GM21390 (cell line): Measurements from ENCODE around the gene TLX2.

Experiments
- ATAC-seq: cut with Tn5 transposase; IDR thresholded peaks from one replicate; pipeline ENCODE4 v1.9.1; 2021; ENCODE audit not compliant: unreplicated experiment

TLX2 gene

DNA sequence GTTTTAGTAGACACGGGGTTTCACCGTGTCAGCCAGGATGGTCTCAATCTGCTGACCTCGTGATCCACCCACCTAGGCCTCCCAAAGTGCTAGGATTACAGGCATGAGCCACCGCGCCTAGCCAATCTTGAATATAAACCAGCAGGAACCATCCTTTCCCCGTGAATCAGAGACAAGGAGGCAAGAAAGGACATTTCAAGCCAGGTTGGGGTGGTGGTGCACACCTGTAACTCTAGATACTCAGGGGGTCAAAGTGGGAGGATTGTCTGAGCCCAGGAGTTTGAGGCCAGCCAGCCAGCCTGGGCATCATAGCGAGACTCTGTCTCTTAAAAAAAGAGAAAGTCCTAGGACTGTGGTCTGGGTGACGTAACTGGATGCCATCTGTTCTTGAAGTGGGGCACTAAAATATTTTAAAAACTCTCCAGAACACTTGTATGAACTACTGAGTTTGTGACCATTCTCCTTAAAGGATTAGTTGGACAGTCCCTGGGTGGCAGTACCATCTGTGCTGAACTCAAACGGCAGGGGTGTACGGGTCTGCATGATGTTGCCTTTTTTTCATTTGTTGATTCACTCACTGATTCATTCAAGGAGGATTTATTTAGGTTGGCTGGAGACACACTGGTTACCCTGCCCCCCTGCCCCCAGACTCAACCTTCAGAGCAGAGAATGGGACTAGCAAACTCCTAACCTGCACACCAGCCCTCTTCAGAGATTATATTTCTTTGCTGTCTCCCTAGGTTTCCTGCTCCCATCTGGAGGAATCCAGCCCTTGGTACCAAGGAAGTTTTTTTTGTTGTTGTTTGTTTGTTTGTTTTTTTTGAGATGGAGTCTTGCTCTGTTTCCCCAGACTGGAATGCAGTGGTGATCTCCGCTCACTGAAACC lies 2.9 kb upstream of the TLX2 start:
- no peak for ATAC-seq

DNA sequence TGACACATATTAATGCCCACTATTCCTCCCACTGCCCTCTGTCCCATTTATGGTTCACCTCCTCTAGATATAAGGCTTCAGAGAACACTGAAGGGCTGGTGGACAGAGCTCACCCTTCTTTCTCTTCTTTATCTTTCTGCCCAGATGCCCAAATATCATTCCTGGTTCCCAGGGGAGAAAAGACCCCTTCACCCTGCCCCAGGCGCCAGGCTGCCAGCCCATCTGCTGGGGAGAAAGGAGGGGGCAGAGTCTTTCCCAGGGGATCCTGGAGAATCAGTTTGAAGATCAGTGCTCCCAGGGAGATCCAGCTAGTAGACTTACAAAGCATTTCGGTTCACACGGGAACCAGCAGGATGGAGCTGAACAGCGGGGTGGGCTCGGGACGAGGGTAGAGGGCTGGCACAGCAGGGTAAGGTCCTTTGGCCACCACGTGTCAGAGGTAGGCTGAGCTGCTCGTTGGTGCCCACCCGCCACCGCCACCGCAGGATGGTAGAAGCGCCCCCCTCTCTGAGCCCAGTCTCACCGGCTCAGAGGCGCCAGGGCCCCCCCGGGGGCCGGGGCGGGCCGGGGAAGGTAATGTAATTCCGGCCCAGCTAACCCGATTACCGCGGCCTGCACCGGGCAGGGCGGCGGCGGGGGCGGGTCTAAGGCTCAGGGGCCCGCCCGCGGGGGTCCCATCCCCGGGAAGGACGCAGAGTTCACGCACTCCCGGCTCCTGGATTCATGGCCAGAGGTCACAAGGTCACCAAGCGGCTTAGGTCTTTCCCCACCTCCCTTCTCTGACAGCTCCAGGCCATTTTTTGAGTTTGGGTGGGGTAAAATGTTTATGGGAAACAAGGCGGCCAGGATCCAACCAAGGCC lies 1.3 kb upstream of the TLX2 start:
- no peak for ATAC-seq

DNA sequence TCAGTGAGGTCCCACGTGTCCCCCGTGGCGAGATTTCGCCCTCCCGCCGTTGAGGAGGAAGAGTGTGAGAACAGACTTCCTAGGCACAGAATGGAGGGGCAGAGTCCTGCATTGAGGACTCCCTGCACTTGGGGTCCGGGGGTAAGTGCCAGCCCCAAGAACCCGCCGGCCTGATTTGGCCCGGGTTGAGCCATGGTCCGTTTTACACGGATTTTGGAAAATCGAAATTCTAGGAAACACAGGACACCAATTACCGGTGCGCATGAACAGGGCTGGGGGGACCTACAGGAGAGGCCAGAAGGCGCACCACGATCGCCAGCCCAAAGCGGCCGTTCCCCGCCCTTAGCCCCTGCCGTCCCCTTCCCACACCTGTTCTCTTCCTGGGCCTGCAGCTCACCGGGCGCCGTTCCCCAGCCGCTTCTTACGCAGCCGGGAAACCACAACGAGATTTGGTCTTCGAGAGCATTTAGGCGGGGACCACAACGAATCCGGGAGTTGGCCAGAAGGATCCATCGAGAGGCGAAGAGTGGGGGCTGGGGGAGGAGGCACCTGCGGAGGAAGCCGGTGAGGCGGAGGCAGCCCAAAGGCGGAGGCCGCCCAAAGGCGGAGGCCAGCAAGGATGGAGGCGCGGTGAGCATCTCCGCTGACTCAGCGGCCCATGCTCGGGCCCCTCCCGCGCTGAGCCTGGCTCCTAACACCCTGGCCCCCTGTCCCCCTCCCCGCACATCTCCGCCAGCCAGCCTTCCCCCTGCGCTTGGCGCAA lies 464 bp upstream of the TLX2 start:
- no peak for ATAC-seq

DNA sequence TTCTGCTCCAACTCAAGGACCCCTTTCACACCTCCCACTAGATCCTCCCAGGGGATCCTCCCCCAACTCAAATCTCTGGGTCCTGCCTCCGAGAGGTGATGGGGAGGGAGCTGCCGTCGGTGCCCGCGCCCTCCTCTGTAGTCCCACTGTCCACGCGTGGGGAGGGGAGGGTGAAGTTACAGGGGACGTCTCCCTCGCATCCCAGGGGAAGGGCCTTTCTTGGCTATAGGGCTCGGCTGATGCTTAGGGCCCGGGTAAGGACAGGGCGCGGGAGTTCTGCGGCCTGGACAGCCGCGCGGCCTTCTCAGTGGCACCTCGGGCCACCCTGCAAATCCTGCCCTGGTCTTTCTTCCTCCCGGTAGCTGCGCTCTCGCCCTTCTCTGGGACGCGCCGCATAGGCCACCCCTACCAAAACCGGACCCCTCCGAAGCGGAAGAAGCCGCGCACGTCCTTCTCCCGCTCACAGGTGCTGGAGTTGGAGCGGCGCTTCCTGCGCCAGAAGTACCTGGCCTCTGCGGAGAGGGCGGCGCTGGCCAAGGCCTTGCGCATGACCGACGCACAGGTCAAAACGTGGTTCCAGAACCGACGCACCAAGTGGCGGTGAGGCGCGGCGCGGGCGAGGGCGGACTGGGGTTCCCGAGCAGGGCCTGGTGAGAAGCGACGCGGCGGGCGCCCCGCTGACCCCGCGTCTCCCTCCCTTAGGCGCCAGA lies 1.2 kb downstream of the TLX2 start:
- ATAC-seq = no peak

- peak; percentile 66 for ATAC-seq
Measured at GRCh38 chr2:74515981-74516633, 1.9 kb downstream of the TLX2 start.

DNA sequence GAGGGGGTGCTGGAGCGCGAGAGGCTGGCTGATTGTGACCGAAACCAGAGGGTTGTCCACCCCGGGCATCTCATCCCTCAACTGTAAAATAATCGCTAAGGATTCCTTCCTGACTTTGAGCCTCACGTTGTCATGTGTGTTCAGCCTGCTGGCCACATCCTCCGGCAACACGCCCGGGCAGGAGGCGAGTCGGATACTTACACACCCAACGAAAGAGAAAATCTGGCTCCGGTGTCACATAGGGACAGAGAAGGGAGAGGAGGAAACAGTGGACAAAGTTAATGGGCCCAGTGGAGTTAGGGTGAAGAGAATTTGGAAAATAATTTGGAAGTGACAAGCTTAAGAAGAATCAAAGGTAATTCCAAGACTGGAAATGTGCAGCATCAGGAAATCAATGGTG lies 2.4 kb downstream of the TLX2 start:
- no peak for ATAC-seq

DNA sequence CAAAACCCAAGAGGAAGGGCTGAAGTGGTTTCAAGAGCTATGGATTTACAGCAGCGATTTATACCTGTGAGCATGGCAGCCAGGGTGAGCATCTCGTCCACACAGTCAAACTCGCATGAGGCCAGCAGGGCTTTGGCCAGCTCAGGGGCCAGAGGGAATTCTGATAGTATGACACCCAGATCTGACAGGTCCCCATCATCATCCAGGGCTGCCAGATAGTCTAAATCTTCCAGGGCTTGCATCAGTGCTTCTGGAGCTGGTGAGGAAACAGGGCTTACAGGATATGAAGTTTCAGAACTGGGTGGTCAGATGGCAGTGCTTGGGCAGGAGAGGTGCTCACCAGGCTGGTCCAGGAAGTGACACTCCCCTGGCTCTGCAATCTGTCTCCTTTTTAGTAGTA lies 8.3 kb downstream of the TLX2 start:
- no peak for ATAC-seq

GRCh38 chr2:74524005-74524404 lies 9.8 kb downstream of the TLX2 start:
- no peak for ATAC-seq

DNA sequence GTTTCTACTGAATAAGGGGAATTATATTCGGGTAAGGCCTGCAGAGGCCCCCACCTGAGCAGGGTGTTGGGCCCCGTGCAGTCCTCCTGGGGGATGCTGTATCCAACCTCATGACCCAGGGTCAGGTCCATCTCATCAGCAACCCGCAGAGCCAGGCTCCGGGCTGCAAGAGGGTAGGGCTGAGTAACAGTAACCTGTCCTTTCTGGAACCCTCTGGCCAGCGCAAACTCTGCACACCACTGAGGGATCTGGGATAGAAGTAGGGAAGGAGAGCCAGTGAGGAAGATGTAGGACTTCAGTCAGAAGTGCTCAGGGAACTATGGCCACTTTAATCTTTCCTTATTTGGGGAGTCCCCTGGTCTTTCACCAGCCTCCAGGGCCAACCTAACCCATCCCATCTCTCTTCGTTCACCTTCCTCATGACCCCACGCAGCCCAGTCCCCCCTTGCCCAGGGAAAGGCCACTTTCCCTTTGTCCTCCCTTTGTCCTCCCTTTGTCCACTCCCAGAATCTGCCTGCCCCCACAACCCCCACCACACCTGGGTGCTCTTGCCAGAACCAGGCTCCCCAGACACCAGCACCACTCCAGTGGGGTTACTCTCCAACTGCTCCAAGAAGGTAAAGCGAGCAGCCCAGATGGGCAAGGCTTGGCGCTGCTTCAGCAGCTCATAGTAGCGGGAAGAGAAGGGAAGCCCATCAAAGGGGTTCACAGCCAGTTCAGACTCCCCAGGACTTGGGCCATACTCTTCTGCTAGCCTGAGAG lies 10.9 kb downstream of the TLX2 start:
- no peak for ATAC-seq

- no peak for ATAC-seq
Measured at GRCh38 chr2:74525717-74526648, 11.7 kb downstream of the TLX2 start, which contains the start of gene DQX1. Gene DQX1 (minus strand): TSS chr2:74526231. CDS start chr2:74525729, 502 bp downstream.

DNA sequence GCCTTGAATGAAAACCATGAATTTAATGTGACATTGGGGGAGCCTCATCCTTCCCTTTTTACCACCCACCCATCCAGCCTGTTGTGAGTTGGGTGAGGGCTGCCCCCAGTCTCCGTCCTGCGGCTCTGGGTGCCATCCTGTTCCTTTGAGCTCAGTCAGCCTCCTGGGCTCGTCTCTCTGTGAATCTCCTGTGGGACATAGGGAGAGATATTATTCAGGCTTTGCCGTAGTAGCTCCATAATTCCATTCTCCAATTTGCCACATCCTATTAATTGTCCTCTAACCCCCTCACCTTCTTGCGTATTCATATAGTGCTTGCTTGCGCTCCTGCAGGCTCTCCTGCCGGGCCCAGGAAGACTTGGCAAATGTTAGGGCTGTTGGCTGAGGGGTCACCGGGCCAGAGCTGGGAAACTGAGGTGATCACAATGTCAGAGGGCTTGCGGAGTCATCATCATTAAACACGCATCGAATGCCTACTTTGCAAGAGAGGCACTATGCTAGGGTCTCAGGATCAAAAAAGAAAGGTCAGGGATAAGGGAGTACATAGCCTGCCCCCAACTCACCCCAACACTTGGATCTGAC lies 12.5 kb downstream of the TLX2 start:
- ATAC-seq = no peak

GRCh38 chr2:74527741-74528140 lies 13.5 kb downstream of the TLX2 start:
- no peak for ATAC-seq

GRCh38 chr2:74528600-74529356 lies 14.5 kb downstream of the TLX2 start:
- peak; percentile 7 for ATAC-seq

- peak; percentile 81 for ATAC-seq
Measured at GRCh38 chr2:74529357-74530238, 15.3 kb downstream of the TLX2 start, which contains the start of the genes AUP1 and HTRA2. Gene AUP1 (minus strand): TSS chr2:74529706. CDS start chr2:74529629, 77 bp downstream. Gene HTRA2 (plus strand): TSS chr2:74529933. CDS start chr2:74530007, 74 bp downstream.

DNA sequence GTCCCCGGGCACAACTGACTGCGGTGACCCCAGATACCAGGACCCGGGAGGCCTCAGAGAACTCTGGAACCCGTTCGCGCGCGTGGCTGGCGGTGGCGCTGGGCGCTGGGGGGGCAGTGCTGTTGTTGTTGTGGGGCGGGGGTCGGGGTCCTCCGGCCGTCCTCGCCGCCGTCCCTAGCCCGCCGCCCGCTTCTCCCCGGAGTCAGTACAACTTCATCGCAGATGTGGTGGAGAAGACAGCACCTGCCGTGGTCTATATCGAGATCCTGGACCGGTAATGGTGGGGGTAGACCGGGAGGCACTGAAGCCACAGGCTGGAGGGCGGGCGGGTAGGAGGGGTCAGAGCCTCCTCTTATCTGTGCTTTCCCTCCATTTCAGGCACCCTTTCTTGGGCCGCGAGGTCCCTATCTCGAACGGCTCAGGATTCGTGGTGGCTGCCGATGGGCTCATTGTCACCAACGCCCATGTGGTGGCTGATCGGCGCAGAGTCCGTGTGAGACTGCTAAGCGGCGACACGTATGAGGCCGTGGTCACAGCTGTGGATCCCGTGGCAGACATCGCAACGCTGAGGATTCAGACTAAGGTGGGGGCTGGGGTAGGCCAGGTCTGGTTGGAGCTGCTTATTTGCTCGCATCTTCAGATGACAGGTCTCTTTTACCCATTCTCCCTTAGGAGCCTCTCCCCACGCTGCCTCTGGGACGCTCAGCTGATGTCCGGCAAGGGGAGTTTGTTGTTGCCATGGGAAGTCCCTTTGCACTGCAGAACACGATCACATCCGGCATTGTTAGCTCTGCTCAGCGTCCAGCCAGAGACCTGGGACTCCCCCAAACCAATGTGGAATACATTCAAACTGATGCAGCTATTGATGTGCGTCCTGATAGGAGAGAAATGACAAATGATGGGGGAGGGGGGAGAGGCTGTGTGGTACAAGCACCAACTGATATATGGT lies 16.3 kb downstream of the TLX2 start:
- ATAC-seq = no peak
